Ectodermal cell (in vitro differentiated cells): Measurements from ENCODE around the gene TOR1AIP2. TPM values are rescaled to one million over a fixed set of nuclear protein-coding genes. Genes with fewer than 3 reads are reported as not detected.

Experiments
- H3K27ac ChIP-seq: 2 replicates; pipeline ENCODE4 v1.7.0; 2013; ENCODE audit warnings: mild to moderate bottlenecking, low read depth, low read length; ENCODE audit not compliant: insufficient read depth, poor library complexity, severe bottlenecking
- H3K27me3 ChIP-seq: 2 replicates; pipeline ENCODE4 v1.7.0; 2013; ENCODE audit warnings: mild to moderate bottlenecking, low read length; ENCODE audit not compliant: insufficient read depth, control insufficient read depth, poor library complexity, severe bottlenecking
- H3K36me3 ChIP-seq: one replicate; pipeline ENCODE4 v1.7.0; 2013; ENCODE audit warnings: low read length; ENCODE audit not compliant: control insufficient read depth, insufficient read depth
- H3K4me1 ChIP-seq: one replicate; pipeline ENCODE4 v1.7.0; 2013; ENCODE audit warnings: low read length; ENCODE audit not compliant: control insufficient read depth, insufficient read depth
- H3K4me3 ChIP-seq: 2 replicates; pipeline ENCODE4 v1.7.0; 2013; ENCODE audit warnings: low read depth, low read length, control low read depth; ENCODE audit not compliant: insufficient read depth
- H3K9me3 ChIP-seq: 2 replicates; pipeline ENCODE4 v1.7.0; 2013; ENCODE audit warnings: mild to moderate bottlenecking, low read length, moderate library complexity; ENCODE audit not compliant: control insufficient read depth
- WGBS, 2 experiments: methylation state at CpG; one replicate each; pipeline ENCODE4 v1.1.7; 2013; ENCODE audit warnings: missing lambda C conversion rate in 2 of 2; 5-methylcytosine and 5-hydroxymethylcytosine counted together
- polyA plus RNA-seq, 4 experiments: library from polyadenylated mRNA; stranded (reverse); fragments of 50-300 nt; gene quantifications; one replicate each; pipeline ENCODE4 v1.2.3, GENCODE V29; 2013

TOR1AIP2 gene
- polyA plus RNA-seq (2013, experiment 1 of 4) = 54.6 TPM
- polyA plus RNA-seq (2013, experiment 2 of 4) = 59.2 TPM
- polyA plus RNA-seq (2013, experiment 3 of 4) = 31.1 TPM
- polyA plus RNA-seq (2013, experiment 4 of 4) = 32.6 TPM

GRCh38 chr1:179877586-179878265 is at the start of gene TOR1AIP2:
TOR1AIP2 (minus strand) TSS chr1:179877803; CDS start chr1:179852665, 25,138 bp downstream.
- no peaks in the 10 kb centered on the region for H3K36me3 ChIP-seq
- H3K27ac ChIP-seq = no peak within 1 kb of the TSS
- WGBS, 2 experiments = 3% methylated on average over 31 of the region's 31 CpGs
- H3K4me1 ChIP-seq = no peaks in the 10 kb centered on the region
- no peaks in the 10 kb centered on the region for H3K27me3 ChIP-seq
- H3K9me3 ChIP-seq = no peaks in the 10 kb centered on the region
- H3K4me3 ChIP-seq = peak within 1 kb of the TSS; percentile 68

- Histone ChIP-seq H3K4me3 (no peak overlapping the region), H3K27ac (no peak overlapping the region), H3K27me3 (no peaks in the 10 kb centered on the region), H3K9me3 (no peaks in the 10 kb centered on the region), H3K4me1 (no peaks in the 10 kb centered on the region), H3K36me3 (no peaks in the 10 kb centered on the region)
- 93 to 99% methylated on average over 3 of the region's 3 CpGs for WGBS, 2 experiments
Measured at GRCh38 chr1:179926850-179927205, 49.2 kb upstream of the TOR1AIP2 start.

GRCh38 chr1:179925922-179926849 is 48.6 kb upstream of the TOR1AIP2 start:
- Histone ChIP-seq H3K9me3 (no peaks in the 10 kb centered on the region), H3K36me3 (no peaks in the 10 kb centered on the region), H3K4me1 (no peaks in the 10 kb centered on the region), H3K4me3 (no peak overlapping the region), H3K27ac (no peak overlapping the region), H3K27me3 (no peaks in the 10 kb centered on the region)
- 86 to 96% methylated on average over 2 to 4 of the region's 4 CpGs for WGBS, 2 experiments

GRCh38 chr1:179925302-179925701 is 47.7 kb upstream of the TOR1AIP2 start:
- Histone ChIP-seq H3K4me3 (no peak overlapping the region), H3K27ac (no peak overlapping the region), H3K36me3 (no peaks in the 10 kb centered on the region), H3K9me3 (no peaks in the 10 kb centered on the region), H3K27me3 (no peaks in the 10 kb centered on the region), H3K4me1 (no peaks in the 10 kb centered on the region)
- 95 to 97% methylated on average over 5 of the region's 5 CpGs for WGBS, 2 experiments

- Histone ChIP-seq H3K4me3 (no peak overlapping the region), H3K27ac (no peak overlapping the region), H3K27me3 (no peaks in the 10 kb centered on the region), H3K9me3 (no peaks in the 10 kb centered on the region), H3K4me1 (no peaks in the 10 kb centered on the region), H3K36me3 (peaks cover 2% of the 10 kb centered on the region)
- 100% methylated on average over 1 of the region's 1 CpG for WGBS, 2 experiments
Measured at GRCh38 chr1:179924268-179924667, 46.7 kb upstream of the TOR1AIP2 start.

- H3K27me3 ChIP-seq = no peaks in the 10 kb centered on the region
- peaks cover 6% of the 10 kb centered on the region for H3K36me3 ChIP-seq
- H3K4me3 ChIP-seq = no peak overlapping the region
- H3K4me1 ChIP-seq = no peaks in the 10 kb centered on the region
- H3K9me3 ChIP-seq = no peaks in the 10 kb centered on the region
- H3K27ac ChIP-seq = no peak overlapping the region
Measured at GRCh38 chr1:179923029-179923428, 45.4 kb upstream of the TOR1AIP2 start.

GRCh38 chr1:179921981-179922872 is 44.6 kb upstream of the TOR1AIP2 start:
- H3K4me1 ChIP-seq = no peaks in the 10 kb centered on the region
- WGBS, 2 experiments = 84 to 89% methylated on average over 5 to 8 of the region's 8 CpGs
- no peaks in the 10 kb centered on the region for H3K9me3 ChIP-seq
- no peak overlapping the region for H3K4me3 ChIP-seq
- H3K27me3 ChIP-seq = no peaks in the 10 kb centered on the region
- no peak overlapping the region for H3K27ac ChIP-seq
- peaks cover 13% of the 10 kb centered on the region for H3K36me3 ChIP-seq

- Histone ChIP-seq H3K36me3 (peaks cover 13% of the 10 kb centered on the region), H3K4me1 (no peaks in the 10 kb centered on the region), H3K27me3 (no peaks in the 10 kb centered on the region), H3K27ac (peak overlapping the region; percentile 51), H3K4me3 (no peak overlapping the region), H3K9me3 (no peaks in the 10 kb centered on the region)
- 94 to 96% methylated on average over 1 of the region's 1 CpG for WGBS, 2 experiments
Measured at GRCh38 chr1:179921472-179921871, 43.9 kb upstream of the TOR1AIP2 start.

GRCh38 chr1:179917601-179918429 is 40.2 kb upstream of the TOR1AIP2 start:
- H3K4me3 ChIP-seq = no peak overlapping the region
- H3K27me3 ChIP-seq = no peaks in the 10 kb centered on the region
- no peaks in the 10 kb centered on the region for H3K4me1 ChIP-seq
- WGBS, 2 experiments = 84 to 87% methylated on average over 10 of the region's 10 CpGs
- H3K9me3 ChIP-seq = no peaks in the 10 kb centered on the region
- H3K27ac ChIP-seq = no peak overlapping the region
- H3K36me3 ChIP-seq = peaks cover 13% of the 10 kb centered on the region
